H1 (cell line): ENCODE results near the gene COL10A1. TPM values are rescaled to one million over a fixed set of nuclear protein-coding genes. Genes with fewer than 3 reads are reported as not detected.

ENCODE experiments used
- CTCF ChIA-PET: fragments of 300-600 bp; sonication (Branson Sonifier 250); formaldehyde crosslinking; loops from one replicate; lab custom pipeline; 2021; ENCODE audit not compliant: partially characterized antibody; lab: Charles Lee
- POLR2A ChIA-PET: fragments of 300-600 bp; sonication (Branson Sonifier 250); formaldehyde crosslinking; loops from one replicate; lab custom pipeline; 2021; ENCODE audit warnings: inconsistent platforms; ENCODE audit not compliant: partially characterized antibody; lab: Charles Lee
- DNase-seq, 2 experiments: peaks; one replicate each; pipeline versions ENCODE4 v3.0.0 to v3.0.0-alpha.2; 2010 to 2022; ENCODE audit warnings: low spot score in 2 of 2, low read depth in 1 of 2, mixed read lengths in 1 of 2
- FAIRE-seq: peaks from 2 replicates; lab custom pipeline; 2011; peaks lifted over from hg19 to GRCh38; lab: Jason Lieb, UNC
- H2AFZ ChIP-seq: 2 replicates; pipeline ENCODE4 v1.8.1; 2012; ENCODE audit warnings: low read length, inconsistent platforms
- H2AK5ac ChIP-seq: 2 replicates; pipeline ENCODE4 v1.6.1; 2013; ENCODE audit warnings: low read depth, low read length
- H2BK120ac ChIP-seq: replicated peaks from 2 replicates; pipeline ENCODE3; 2013; ENCODE audit warnings: low read depth, low read length, inconsistent platforms
- H2BK12ac ChIP-seq: 2 replicates; pipeline ENCODE4 v1.6.1; 2013; ENCODE audit warnings: low read depth, low read length
- H2BK15ac ChIP-seq: 2 replicates; pipeline ENCODE4 v1.6.1; 2013; ENCODE audit warnings: low read length
- H2BK20ac ChIP-seq: 2 replicates; pipeline ENCODE4 v1.6.1; 2013; ENCODE audit warnings: low read length
- H2BK5ac ChIP-seq: 2 replicates; pipeline ENCODE4 v1.6.1; 2013; ENCODE audit warnings: low read depth, low read length
- H3K14ac ChIP-seq: 2 replicates; pipeline ENCODE4 v1.6.1; 2013; ENCODE audit warnings: inconsistent platforms; ENCODE audit not compliant: insufficient read length
- H3K18ac ChIP-seq: 2 replicates; pipeline ENCODE4 v1.6.1; 2013; ENCODE audit warnings: low read length; ENCODE audit errors: extremely low read depth
- H3K23ac ChIP-seq: 2 replicates; pipeline ENCODE4 v1.6.1; 2013; ENCODE audit warnings: inconsistent platforms; ENCODE audit not compliant: insufficient read length
- H3K23me2 ChIP-seq: 2 replicates; pipeline ENCODE4 v1.6.1; 2013; ENCODE audit warnings: low read depth, low read length
- H3K27ac ChIP-seq: 2 replicates; pipeline ENCODE4 v1.6.1; 2011; ENCODE audit warnings: low read depth, low read length, inconsistent platforms
- H3K27me3 ChIP-seq, 4 experiments: replicated peaks in 1 of 4; 1 replicate in 1 of 4; 2 replicates in 3 of 4; pipeline versions ENCODE4 v1.6.1 to v1.8.1; 2011 to 2013; ENCODE audit warnings: low read length in 3 of 4, mild to moderate bottlenecking in 3 of 4, inconsistent platforms in 2 of 4, mixed read lengths in 2 of 4, moderate library complexity in 1 of 4; ENCODE audit not compliant: control insufficient read depth in 3 of 4, insufficient read depth in 3 of 4; ENCODE audit errors: extremely low read depth in 1 of 4
- H3K36me3 ChIP-seq, 4 experiments: 2 replicates each; pipeline versions ENCODE4 v1.6.1 to v1.8.1; 2011 to 2013; ENCODE audit warnings: mild to moderate bottlenecking in 4 of 4, low read length in 3 of 4, moderate library complexity in 2 of 4, control low read depth in 1 of 4, inconsistent platforms in 1 of 4; ENCODE audit not compliant: insufficient read depth in 4 of 4, control insufficient read depth in 2 of 4
- H3K4ac ChIP-seq: replicated peaks from 2 replicates; pipeline ENCODE3; 2013; ENCODE audit warnings: low read length, low read depth, mixed read lengths, inconsistent platforms; ENCODE audit not compliant: insufficient read length
- H3K4me1 ChIP-seq, 4 experiments: replicated peaks in 1 of 4; 1 replicate in 1 of 4; 2 replicates in 3 of 4; pipeline versions ENCODE4 v1.6.1 to v1.8.1; 2011 to 2013; ENCODE audit warnings: low read length in 3 of 4, inconsistent platforms in 2 of 4, mixed read lengths in 1 of 4; ENCODE audit not compliant: insufficient read depth in 4 of 4, control insufficient read depth in 3 of 4
- H3K4me2 ChIP-seq, 2 experiments: 2 replicates each; pipeline versions ENCODE4 v1.6.1 to v1.8.1; 2011 to 2013; ENCODE audit warnings: low read depth in 2 of 2, low read length in 2 of 2, control low read depth in 1 of 2, inconsistent platforms in 1 of 2, mild to moderate bottlenecking in 1 of 2; ENCODE audit not compliant: insufficient read depth in 1 of 2
- H3K4me3 ChIP-seq, 4 experiments: fragments of 200-600, 300-600 bp in 1 of 4; sonication (generic), shearing (Covaris generic), sonication (Bioruptor Twin) in 1 of 4; 2 replicates each; pipeline versions ENCODE4 v1.5.1 to v1.8.1; 2011 to 2016; ENCODE audit warnings: low read length in 4 of 4, low read depth in 3 of 4, control low read depth in 2 of 4, inconsistent platforms in 2 of 4, mild to moderate bottlenecking in 2 of 4, mixed read lengths in 1 of 4, moderate library complexity in 1 of 4; ENCODE audit not compliant: insufficient read depth in 2 of 4; ENCODE audit errors: extremely low read depth in 1 of 4
- H3K56ac ChIP-seq: replicated peaks from 2 replicates; pipeline ENCODE3; 2013; ENCODE audit warnings: low read depth, mild to moderate bottlenecking, mixed read lengths, low read length, inconsistent platforms; ENCODE audit not compliant: insufficient read length
- H3K79me1 ChIP-seq: 2 replicates; pipeline ENCODE4 v1.6.1; 2013; ENCODE audit warnings: low read depth, low read length, control low read depth
- H3K79me2 ChIP-seq, 2 experiments: 2 replicates each; pipeline versions ENCODE4 v1.6.1 to v1.8.1; 2012 to 2013; ENCODE audit warnings: low read length in 2 of 2, mild to moderate bottlenecking in 2 of 2, inconsistent platforms in 1 of 2; ENCODE audit not compliant: insufficient read depth in 2 of 2, control insufficient read depth in 1 of 2
- H3K9ac ChIP-seq, 4 experiments: replicated peaks in 1 of 4; 1 replicate in 1 of 4; 2 replicates in 3 of 4; pipeline versions ENCODE4 v1.6.1 to v1.8.1; 2011 to 2013; ENCODE audit warnings: low read depth in 3 of 4, low read length in 3 of 4, control low read depth in 2 of 4, mild to moderate bottlenecking in 2 of 4, moderate library complexity in 2 of 4, inconsistent platforms in 1 of 4; ENCODE audit errors: extremely low read depth in 1 of 4
- H3K9me3 ChIP-seq, 2 experiments: 2 replicates each; pipeline versions ENCODE4 v1.6.1 to v1.8.1; 2012 to 2013; ENCODE audit warnings: mild to moderate bottlenecking in 2 of 2, moderate library complexity in 2 of 2, control low read depth in 1 of 2, inconsistent platforms in 1 of 2, low read depth in 1 of 2, low read length in 1 of 2, mixed read lengths in 1 of 2; ENCODE audit not compliant: insufficient read depth in 2 of 2
- H4K20me1 ChIP-seq, 2 experiments: replicated peaks in 1 of 2; 2 replicates each; pipeline versions ENCODE3 to v1.8.1; 2011 to 2013; ENCODE audit warnings: inconsistent platforms in 2 of 2, low read length in 2 of 2, mild to moderate bottlenecking in 1 of 2; ENCODE audit not compliant: insufficient read depth in 2 of 2, control insufficient read depth in 1 of 2
- H4K5ac ChIP-seq: 2 replicates; pipeline ENCODE4 v1.6.1; 2013; ENCODE audit warnings: low read length, low read depth, mixed read lengths, inconsistent platforms; ENCODE audit not compliant: insufficient read length
- H4K8ac ChIP-seq: 2 replicates; pipeline ENCODE4 v1.8.0; 2013; ENCODE audit warnings: mild to moderate bottlenecking, moderate library complexity, low read length, inconsistent platforms; ENCODE audit not compliant: insufficient read depth; ENCODE audit errors: extremely low read depth
- H4K91ac ChIP-seq: replicated peaks from 2 replicates; pipeline ENCODE3; 2013; ENCODE audit warnings: low read length, mixed read lengths, inconsistent platforms; ENCODE audit not compliant: insufficient read length
- CREB1 ChIP-seq: IDR thresholded peaks from 2 replicates; pipeline ENCODE4 v1.6.1; 2012; ENCODE audit warnings: inconsistent platforms
- CTBP2 ChIP-seq: IDR thresholded peaks from 2 replicates; pipeline ENCODE4 v1.7.0; 2011; ENCODE audit warnings: borderline replicate concordance, mild to moderate bottlenecking, moderate library complexity, mixed read lengths, low read length; ENCODE audit not compliant: insufficient read depth, insufficient read length
- HDAC2 ChIP-seq, 2 experiments: fragments of 300-600 bp in 1 of 2; sonication (generic) in 1 of 2; IDR thresholded peaks; 2 replicates each; pipeline ENCODE4 v1.6.1; 2011 to 2012; ENCODE audit warnings: low read depth in 2 of 2, low read length in 2 of 2, mild to moderate bottlenecking in 2 of 2, moderate library complexity in 2 of 2, borderline replicate concordance in 1 of 2, inconsistent platforms in 1 of 2
- POLR2AphosphoS5 ChIP-seq: IDR thresholded peaks from 2 replicates; pipeline ENCODE4 v1.6.1; 2011; ENCODE audit warnings: low read depth, low read length
- ZNF274 ChIP-seq: IDR thresholded peaks from 2 replicates; pipeline ENCODE4 v1.7.0; 2012; ENCODE audit warnings: low read length, borderline replicate concordance; ENCODE audit errors: extremely low read depth
- WGBS, 2 experiments: shearing (Covaris generic) in 1 of 2; methylation state at CpG; one replicate each; pipeline versions ENCODE4 v1.1.6 to v1.1.7; 2013 to 2015; ENCODE audit warnings: low lambda C conversion rate in 2 of 2, mixed read lengths in 2 of 2, inconsistent platforms in 1 of 2, low coverage in 1 of 2, missing lambda C conversion rate in 1 of 2; ENCODE audit not compliant: insufficient replicate concordance in 2 of 2, insufficient coverage in 1 of 2, insufficient read length in 1 of 2; ENCODE audit errors: extremely low coverage in 1 of 2, missing lambda C conversion rate in 1 of 2; 5-methylcytosine and 5-hydroxymethylcytosine counted together
- polyA plus RNA-seq, 7 experiments: library from polyadenylated mRNA; depleted of rRNA in 3 of 7; stranded (reverse) in 5 of 7; unstranded in 2 of 7; fragments of >200 nt in 5 of 7; fragments of 200-250 nt in 2 of 7; gene quantifications; 1 replicate in 5 of 7; 2 replicates in 1 of 7; 4 replicates in 1 of 7; pipeline versions ENCODE4 v1.2.1 to v1.2.3, GENCODE V29; 2011 to 2013; ENCODE audit warnings: missing spikeins in 2 of 7, mixed read lengths in 2 of 7
- total RNA-seq: library from RNA; stranded (reverse); fragmentation: NEBNext Ultra II Directional; extraction: Animal tissue kit (Norgen Biotek cat#: 25700); gene quantifications from 2 replicates; pipeline ENCODE4 v1.2.1, GENCODE V29; 2021

COL10A1 gene
- total and polyA plus RNA-seq, 2 of the 8 experiments (the other 6 are each of a cell fraction or from before 2014, with no cell fraction given) = not detected

DNA sequence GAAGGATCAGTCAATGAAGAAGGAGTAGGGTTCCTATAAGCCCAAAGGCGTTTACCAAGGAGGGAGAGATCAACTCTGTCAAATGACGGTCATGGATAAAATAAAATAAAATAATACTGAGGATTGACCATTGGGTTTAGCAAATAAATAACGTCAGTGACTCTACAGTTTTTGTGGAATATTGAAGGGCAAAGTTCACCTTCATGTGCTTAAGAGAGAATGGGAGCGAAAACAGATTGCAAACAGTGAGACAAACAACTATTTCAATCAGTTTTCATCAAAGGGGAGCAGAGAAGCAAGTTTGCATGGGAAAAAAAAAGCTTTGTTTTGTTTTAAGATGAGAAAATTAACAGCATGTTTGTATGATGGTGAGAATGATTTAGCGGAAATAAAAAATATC lies 42.9 kb downstream of the COL10A1 start:
- H2AFZ ChIP-seq = no peak overlapping the region
- FAIRE-seq = no peak

More for the DNA sequence above, 42.9 kb downstream of the COL10A1 start:
- Histone ChIP-seq H3K4me3 (no peak overlapping the region), H3K27me3 (no peaks in the 10 kb centered on the region), H3K23ac (no peak overlapping the region), H3K56ac (no peak overlapping the region), H2BK20ac (no peak overlapping the region), H4K8ac (no peak overlapping the region), H2BK5ac (no peak overlapping the region)
- no peak for TF ChIP-seq CTBP2
- TF ChIP-seq HDAC2 (IDR thresholded peaks at IDR 0.05; ENCODE audit: borderline replicate concordance in 1 of 2, low read depth in 2 of 2, low read length in 2 of 2) = no peak
- TF ChIP-seq POLR2AphosphoS5 = no peak
- TF ChIP-seq ZNF274 = no peak
- TF ChIP-seq CREB1 = no peak
- TF ChIP-seq, all 59 proteins: peak for 0
- no peak for DNase-seq
- no peaks in the 10 kb centered on the region; a peak in 1 of 8 replicates for H3K36me3 ChIP-seq
- ChIA-PET CTCF (interaction anchor here (1.6 to 3.2 kb wide), 2 partner anchors 13 to 28 kb away, joined by 3 to 9 read pairs; no protein-coding TSS in a partner anchor), POLR2A (interaction anchor here (1.5 kb wide), 1 partner anchor 18 kb away, joined by 3 read pairs; the partner anchor contains the start of gene NT5DC1)
- H2BK120ac ChIP-seq = no peak overlapping the region
- no peaks in the 10 kb centered on the region for H3K79me2 ChIP-seq
- no peak overlapping the region for H3K4me2 ChIP-seq
- no peak overlapping the region for H4K91ac ChIP-seq
- H3K4ac ChIP-seq = no peak overlapping the region
- no peaks in the 10 kb centered on the region for H4K20me1 ChIP-seq
- no peaks in the 10 kb centered on the region for H3K9me3 ChIP-seq
- no peak overlapping the region for H4K5ac ChIP-seq
- no peak overlapping the region for H2AK5ac ChIP-seq
- 89 to 100% methylated on average over 1 to 5 of the region's 5 CpGs for WGBS, 2 experiments
- H2BK12ac ChIP-seq = no peak overlapping the region
- H3K27ac ChIP-seq = no peak overlapping the region
- no peaks in the 10 kb centered on the region for H3K23me2 ChIP-seq
- H3K4me1 ChIP-seq = no peaks in the 10 kb centered on the region
- no peak overlapping the region for H3K18ac ChIP-seq
- H3K79me1 ChIP-seq = no peaks in the 10 kb centered on the region
- H2BK15ac ChIP-seq = no peak overlapping the region
- H3K14ac ChIP-seq = no peak overlapping the region
- H3K9ac ChIP-seq = no peak overlapping the region
